ENCODE data around the gene MARK4.
"Not testable (repeated sequence)": the region's sequence is repeated elsewhere in the genome, so short reads cannot be mapped to it uniquely, and the experiment has no call there.

Gene MARK4
- 16.5 to 21.2 reads per million in 2 donors for total RNA-seq

DNA sequence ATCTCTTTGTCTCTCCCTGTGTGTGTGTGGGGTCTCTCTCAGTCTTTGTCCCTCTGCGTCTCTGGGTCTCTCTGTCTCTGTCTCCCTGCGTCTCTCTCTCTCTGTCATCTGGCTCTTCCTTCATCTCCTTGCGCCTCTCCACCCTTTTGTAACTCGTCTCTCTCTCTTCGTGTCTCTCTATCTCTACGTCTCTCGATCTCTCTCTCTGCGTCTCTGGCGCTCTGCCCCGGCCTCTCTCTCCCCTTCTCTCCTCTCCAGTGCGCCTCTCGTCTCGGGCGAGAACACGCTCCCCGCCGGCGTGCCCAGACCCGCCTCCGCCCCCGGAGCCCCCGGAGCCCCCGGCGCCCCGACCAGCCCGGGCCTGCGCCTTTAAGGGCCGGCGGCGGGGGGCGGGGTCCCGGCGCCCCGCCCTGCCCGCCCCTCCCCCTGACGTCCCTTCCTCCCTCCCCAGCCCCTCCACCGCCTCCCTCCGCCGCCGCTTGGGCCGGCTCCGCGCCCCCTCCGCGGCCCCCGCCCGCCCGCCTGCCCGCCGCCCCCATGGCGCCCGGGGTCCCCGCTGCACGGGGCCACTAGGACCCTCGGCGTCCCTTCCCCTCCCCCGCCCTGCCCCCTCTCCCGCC lies at the start of gene MARK4:
Gene MARK4 (plus strand): TSS at position 440 of the 620 bp plus-strand sequence. CDS start 318 bp downstream, outside the sequence.
- DNase-seq = peak; percentile 39

DNA sequence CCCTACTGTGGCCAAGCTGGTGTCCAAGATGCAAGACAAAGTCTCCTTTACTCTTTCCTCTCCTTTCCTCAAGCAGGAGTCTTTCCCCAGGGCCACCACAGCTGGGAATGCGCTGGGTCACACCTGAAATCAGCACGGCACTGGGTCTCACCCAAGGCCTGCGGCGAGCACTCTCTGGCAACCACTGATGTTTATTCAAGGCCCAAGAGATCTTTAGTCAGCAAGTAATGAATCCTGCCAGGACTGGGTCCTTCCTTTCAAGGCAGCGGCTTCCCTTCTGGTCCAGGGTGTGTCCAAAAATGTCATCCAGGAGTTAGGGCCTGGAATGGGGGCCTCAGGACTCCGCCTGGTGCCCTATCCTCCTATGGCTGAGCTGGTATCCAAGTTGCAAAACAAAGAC lies 48.4 kb upstream of the MARK4 start:
- no peak for DNase-seq

GRCh38 chr19:45205810-45206209 lies 45.3 kb upstream of the MARK4 start:
- DNase-seq = no peak

DNA sequence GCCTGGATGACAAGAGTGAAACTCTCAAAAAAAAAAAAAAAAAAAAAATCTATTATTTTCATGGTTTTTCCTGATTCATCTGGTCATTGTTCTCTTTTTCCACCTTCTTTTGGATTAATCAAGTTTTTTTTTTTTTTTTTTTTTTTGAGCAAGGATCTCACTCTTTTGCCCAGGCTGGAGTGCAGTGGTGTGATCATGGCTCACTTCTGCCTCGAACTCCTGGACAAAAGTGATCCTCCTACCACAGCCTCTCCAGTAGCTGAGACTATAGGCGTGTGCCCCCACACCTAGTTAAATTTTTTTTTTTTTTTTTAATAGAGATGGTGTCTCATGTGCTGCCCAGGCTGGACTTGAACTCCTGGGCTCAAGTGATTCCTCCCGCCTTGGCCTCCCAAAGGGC lies 44.7 kb upstream of the MARK4 start:
- no peak for DNase-seq

GRCh38 chr19:45211751-45212381 lies 39.2 kb upstream of the MARK4 start:
- DNase-seq = no peak

DNA sequence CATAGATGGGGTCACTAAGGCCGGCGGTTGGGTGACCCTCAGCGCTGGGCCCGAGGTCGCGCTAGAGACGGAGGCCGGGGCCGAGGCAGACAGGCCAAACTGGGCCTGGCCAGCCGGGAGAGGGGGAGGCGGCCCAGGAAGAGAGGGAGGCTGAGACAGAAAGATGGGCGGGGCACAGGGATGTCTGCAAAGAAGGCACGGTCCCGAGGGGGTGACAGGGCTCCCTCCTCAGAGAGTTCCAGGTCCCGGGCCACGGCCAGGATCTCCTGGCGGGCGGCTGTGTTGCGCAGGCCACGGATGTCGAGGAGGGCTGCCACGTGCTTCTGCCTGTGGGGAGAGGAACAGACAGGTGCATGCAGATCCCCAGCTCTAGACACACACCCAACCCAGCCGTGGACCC lies 38.0 kb upstream of the MARK4 start:
- no peak for DNase-seq

DNA sequence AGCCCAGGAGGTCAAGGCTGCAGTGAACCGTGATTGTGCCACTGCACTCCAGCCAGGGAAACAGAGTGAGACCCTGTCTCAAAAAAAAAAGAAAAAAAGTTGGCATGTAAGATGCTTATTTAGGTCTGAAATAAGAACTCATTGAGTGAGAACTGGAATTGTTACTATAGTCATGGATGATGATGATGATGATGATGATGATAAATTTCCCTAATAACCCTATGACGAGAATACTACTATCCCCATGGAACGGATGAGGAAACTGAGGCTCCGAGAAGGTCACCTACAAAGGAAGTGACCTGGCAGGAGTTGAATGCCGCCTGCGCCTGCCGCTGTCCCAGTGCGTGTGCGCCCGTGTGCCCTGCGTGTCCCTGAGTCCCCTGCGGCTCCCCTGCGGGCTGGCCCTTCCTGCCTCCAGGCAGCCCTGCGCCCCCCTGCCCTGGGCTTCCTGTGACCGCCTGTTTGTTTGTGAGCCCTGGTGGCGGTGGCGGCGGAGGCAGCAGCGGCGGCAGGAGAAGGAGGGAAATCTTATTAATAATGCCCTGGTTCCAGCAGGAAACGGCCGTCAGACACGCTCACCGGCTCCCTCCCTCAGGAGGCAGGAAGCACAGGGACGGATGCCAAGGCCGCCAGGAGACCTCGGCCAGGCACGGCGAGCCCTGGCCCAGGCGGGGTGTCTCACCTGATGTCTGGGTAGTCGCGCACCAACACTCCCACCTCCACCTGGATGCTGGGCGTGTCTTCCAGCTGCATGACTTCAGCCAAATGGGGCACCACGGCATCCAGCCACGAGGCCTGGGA lies 35.5 kb upstream of the MARK4 start:
- DNase-seq = no peak

GRCh38 chr19:45216667-45217066 lies 34.4 kb upstream of the MARK4 start:
- no peak for DNase-seq

GRCh38 chr19:45217193-45217956 lies 33.7 kb upstream of the MARK4 start:
- no peak for DNase-seq

GRCh38 chr19:45217957-45218334 lies 33.1 kb upstream of the MARK4 start:
- DNase-seq = no peak

GRCh38 chr19:45218426-45218825 lies 32.6 kb upstream of the MARK4 start:
- no peak for DNase-seq

DNA sequence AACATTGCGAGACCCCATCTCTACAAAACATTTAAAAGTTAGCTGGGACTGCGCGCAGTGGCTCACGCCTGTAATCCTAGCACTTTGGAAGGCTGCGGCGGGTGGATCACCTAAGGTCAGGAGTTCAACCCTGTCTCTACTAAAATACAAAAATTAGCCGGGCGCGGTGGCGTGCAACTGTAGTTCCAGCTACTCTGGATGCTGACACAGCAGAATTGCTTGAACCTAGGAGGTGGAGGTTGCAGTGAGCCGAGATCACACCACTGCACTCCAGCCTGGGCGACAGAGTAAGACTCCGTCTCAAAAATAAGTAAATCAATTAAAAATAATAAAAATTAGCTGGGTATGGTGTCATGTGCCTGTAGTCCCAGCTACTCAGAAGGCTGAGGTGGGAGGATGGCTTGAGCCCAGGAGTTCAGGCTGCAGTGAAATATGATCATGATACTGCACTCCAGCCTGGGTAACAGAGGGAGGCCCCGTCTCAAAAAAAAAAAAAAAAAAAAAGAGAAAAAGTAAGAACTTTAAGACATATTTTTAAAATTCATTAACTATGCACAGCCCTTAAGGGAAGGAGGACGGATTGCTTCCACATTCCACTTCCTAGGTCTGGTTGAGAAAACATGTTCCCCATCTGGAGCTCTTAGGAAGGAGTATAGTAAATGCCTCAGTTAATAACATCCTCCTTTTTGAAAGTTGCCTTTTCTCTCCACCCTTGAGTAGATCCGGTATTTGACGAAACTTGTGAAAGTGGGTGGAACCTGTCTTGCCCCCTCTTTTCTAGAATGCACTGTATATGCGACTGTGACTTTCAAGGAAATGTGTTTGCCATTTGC lies 31.9 kb upstream of the MARK4 start:
- DNase-seq = no peak

DNA sequence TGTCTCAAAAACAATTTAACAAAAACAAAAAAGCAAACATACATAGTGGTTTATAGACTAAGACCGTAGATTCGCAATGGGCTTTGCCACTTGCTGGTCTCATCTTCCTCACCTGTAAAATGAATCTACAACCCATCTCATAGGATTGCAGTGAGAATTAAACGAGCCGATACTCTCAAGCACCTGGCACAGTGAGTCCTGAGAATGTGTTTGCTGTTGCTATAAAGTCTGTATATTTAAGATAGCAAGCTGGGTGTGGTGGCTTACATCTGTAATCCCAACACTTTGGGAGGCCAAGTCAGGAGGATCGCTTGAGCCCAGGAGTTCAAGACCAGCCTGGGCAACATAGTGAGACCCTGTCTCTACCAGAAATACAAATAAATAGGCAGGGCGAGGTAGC lies 28.3 kb upstream of the MARK4 start:
- no peak for DNase-seq

DNA sequence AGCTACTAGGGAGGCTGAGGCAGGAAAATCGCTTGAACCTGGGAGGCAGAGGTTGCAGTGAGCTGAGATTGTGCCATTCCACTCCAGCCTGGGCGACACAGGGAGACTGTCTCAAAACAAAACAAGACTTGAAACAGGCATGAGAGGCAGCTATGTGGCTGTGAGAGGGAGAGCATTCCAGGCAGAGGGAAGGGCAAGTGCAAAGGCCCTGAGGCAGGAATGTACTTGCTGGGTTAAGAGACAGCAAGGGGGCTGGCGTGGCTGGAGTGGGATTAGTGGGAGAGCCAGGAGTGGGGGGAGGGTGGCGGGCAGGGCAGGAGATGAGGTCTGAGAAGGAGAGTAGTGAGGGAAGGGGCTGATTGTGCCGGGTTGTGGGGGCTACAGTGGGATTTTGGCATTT lies 27.2 kb upstream of the MARK4 start:
- no peak for DNase-seq

GRCh38 chr19:45224645-45225044 lies 26.4 kb upstream of the MARK4 start:
- no peak for DNase-seq

GRCh38 chr19:45229056-45229455 lies 22.0 kb upstream of the MARK4 start:
- not testable (repeated sequence) for DNase-seq

- no peak for DNase-seq
Observed at GRCh38 chr19:45231891-45232290, 19.2 kb upstream of the MARK4 start.

- DNase-seq = no peak
Observed at GRCh38 chr19:45234089-45234869, 16.8 kb upstream of the MARK4 start.

- DNase-seq = no peak
Observed at GRCh38 chr19:45235485-45235884, 15.6 kb upstream of the MARK4 start.

DNA sequence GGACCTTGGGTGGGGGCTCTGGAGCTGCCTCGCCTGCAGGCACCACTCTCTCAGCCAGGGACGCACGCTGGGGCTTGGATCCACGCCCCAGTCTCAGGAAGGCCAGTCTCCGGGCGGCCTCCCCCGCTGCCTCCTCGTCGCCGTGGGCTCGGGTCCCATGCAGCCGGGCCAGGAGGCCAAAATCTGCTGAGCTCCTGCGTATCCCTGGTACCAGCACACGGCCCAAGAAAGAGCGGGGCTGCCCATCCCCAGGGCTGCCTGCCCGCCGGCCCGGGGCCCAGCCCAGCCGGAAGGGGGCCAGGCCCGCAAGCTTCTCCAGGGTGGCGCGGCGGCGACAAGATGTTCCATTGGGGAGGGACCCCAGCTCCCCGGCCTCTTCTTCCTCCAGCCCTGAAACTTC lies 12.5 kb upstream of the MARK4 start:
- no peak for DNase-seq

DNA sequence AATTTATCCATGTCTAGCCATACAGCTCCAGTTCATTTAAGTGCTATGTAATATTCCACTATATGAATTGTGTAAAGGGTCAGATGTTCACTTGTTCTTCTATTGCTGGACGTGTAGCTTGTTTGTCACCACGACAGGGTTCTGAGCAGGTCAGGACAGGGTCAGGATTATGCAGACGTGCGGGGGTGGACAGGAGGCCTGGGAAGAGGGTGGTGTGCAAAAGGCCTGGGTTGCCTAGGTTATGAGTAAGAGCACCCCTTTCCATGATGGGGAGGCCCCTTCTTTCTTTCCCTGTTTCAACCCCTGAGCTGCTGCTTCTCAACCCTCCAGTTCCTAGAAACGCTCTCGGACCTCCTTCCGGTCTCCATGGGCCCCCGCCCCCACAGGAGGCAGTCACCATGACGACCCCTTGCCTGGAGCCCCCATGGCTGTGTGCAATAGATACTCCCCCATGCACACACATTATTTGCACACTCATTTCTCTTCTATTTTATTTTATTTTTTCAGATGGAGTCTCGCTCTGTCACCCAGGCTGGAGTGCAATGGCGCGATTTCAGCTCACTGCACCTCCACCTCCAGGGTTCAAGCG lies 7.8 kb upstream of the MARK4 start:
- DNase-seq = no peak

All from activated gamma-delta T cell (primary cell).